ENCODE data around the gene OR4D1. TPM values are rescaled to one million over a fixed set of nuclear protein-coding genes. Genes with fewer than 3 reads are reported as not detected.

Gene OR4D1
- total and polyA plus RNA-seq, 2 of the 4 experiments (the other 2 are of a cell fraction) = not detected

- no peaks in the 10 kb centered on the region for H3K36me3 ChIP-seq (ENCODE audit: control insufficient read depth, insufficient read depth, low read length)
- peaks cover 4% of the 10 kb centered on the region; the same call in 1 of the 2 replicates for H3K9me1 ChIP-seq (ENCODE audit: insufficient read depth, low read length)
- no TSS peak for BruUV-seq (replicated peaks)
- no peak overlapping the region for H3K23ac ChIP-seq (ENCODE audit: low read depth, low read length)
- DNase-seq = no peak
- no peak overlapping the region for H3K9ac ChIP-seq (ENCODE audit: low read depth, low read length)
- H2AFZ ChIP-seq (replicated peaks; ENCODE audit: low read length, poor library complexity) = no peak overlapping the region
- H2BK5ac ChIP-seq (ENCODE audit: low read depth, low read length, poor library complexity, severe bottlenecking) = no peak overlapping the region
- TF ChIP-seq MAFK (IDR thresholded peaks at IDR 0.05; ENCODE audit: low read depth, low read length) (no peak), RFX5 (IDR thresholded peaks at IDR 0.05; ENCODE audit: low read depth, low read length) (no peak), SMC3 (IDR thresholded peaks at IDR 0.05; ENCODE audit: low read depth, low read length) (no peak), CEBPB (IDR thresholded peaks at IDR 0.05; ENCODE audit: low read depth, low read length) (no peak), MXI1 (IDR thresholded peaks at IDR 0.05; ENCODE audit: borderline replicate concordance, low read depth, low read length) (no peak), CHD1 (IDR thresholded peaks at IDR 0.05; ENCODE audit: low read depth, low read length) (no peak), FOS (IDR thresholded peaks at IDR 0.05; ENCODE audit: low read depth, low read length) (no peak), NFE2L2 (IDR thresholded peaks at IDR 0.05; ENCODE audit: low read depth, low read length) (no peak), BHLHE40 (IDR thresholded peaks at IDR 0.05; ENCODE audit: low read depth, low read length) (no peak), RAD21 (IDR thresholded peaks at IDR 0.05; ENCODE audit: low read length) (no peak)
- H2BK20ac ChIP-seq (ENCODE audit: low read depth, low read length) = no peak overlapping the region
- no peaks in the 10 kb centered on the region for H3K9me3 ChIP-seq (ENCODE audit: control insufficient read depth, insufficient read depth, low read length)
- no peak for ATAC-seq (ENCODE audit: low read depth)
- H3K4me3 ChIP-seq (ENCODE audit: insufficient read depth, low read depth, low read length) = no peak overlapping the region
- no peak overlapping the region for H3K27ac ChIP-seq (ENCODE audit: insufficient read depth, low read length)
- no peak overlapping the region for H4K5ac ChIP-seq (ENCODE audit: low read depth, low read length)
- no peaks in the 10 kb centered on the region for H3K79me1 ChIP-seq (ENCODE audit: low read depth in 1 of 2, low read length in 2 of 2)
- H3K4me2 ChIP-seq (ENCODE audit: low read depth, low read length) = no peak overlapping the region
- intact Hi-C loops (cut with micrococcal nuclease) (no loop called here), in situ Hi-C loops (cut with MboI; ENCODE audit: low sequenced_read_pairs) (no loop called here), dilution Hi-C loops (cut with HindIII; ENCODE audit: low sequenced_read_pairs, unreplicated experiment) (no loop called here)
- no peak overlapping the region for H4K91ac ChIP-seq (ENCODE audit: insufficient read depth, low read depth, low read length)
- peaks cover 10% of the 10 kb centered on the region for H3K27me3 ChIP-seq (ENCODE audit: control insufficient read depth, insufficient read depth, low read length)
- no peak overlapping the region for H2BK120ac ChIP-seq (ENCODE audit: low read depth, low read length)
- H2AK9ac ChIP-seq (replicated peaks; ENCODE audit: low read depth, low read length, poor library complexity) = no peak overlapping the region
- ChIA-PET POLR2A (ENCODE audit: unreplicated experiment) (no interaction called here), CTCF (no interaction called here)
- no peak overlapping the region for H2BK15ac ChIP-seq (ENCODE audit: low read depth, low read length)
- H4K20me1 ChIP-seq (ENCODE audit: insufficient read depth, low read length) = no peaks in the 10 kb centered on the region
- no peak overlapping the region for H2AK5ac ChIP-seq (ENCODE audit: low read depth, low read length)
- 85% methylated on average over 3 of the region's 6 CpGs; no CpG with 5 or more reads in 1 of the 2 experiments for WGBS, 2 experiments (ENCODE audit: extremely low coverage in 2 of 2, insufficient read length in 1 of 2)
- no peak overlapping the region for H3K56ac ChIP-seq (ENCODE audit: extremely low read depth, insufficient read depth, low read length)
- H3K14ac ChIP-seq (replicated peaks; ENCODE audit: low read depth, low read length) = no peak overlapping the region
- no peak overlapping the region for H3K4ac ChIP-seq (ENCODE audit: low read depth, low read length)
- H3K4me1 ChIP-seq (ENCODE audit: control insufficient read depth, insufficient read depth, low read length) = no peaks in the 10 kb centered on the region
- no peak overlapping the region for H3K18ac ChIP-seq (ENCODE audit: low read depth, low read length)
- no peak overlapping the region for H4K8ac ChIP-seq (ENCODE audit: low read depth in 2 of 2, low read length in 2 of 2)
Observed at GRCh38 chr17:58187063-58187462, 38.9 kb downstream of the OR4D1 start.

Data from IMR-90 (cell line).